ENCODE measurements around the gene CAMTA1.

The CAMTA1 gene

DNA sequence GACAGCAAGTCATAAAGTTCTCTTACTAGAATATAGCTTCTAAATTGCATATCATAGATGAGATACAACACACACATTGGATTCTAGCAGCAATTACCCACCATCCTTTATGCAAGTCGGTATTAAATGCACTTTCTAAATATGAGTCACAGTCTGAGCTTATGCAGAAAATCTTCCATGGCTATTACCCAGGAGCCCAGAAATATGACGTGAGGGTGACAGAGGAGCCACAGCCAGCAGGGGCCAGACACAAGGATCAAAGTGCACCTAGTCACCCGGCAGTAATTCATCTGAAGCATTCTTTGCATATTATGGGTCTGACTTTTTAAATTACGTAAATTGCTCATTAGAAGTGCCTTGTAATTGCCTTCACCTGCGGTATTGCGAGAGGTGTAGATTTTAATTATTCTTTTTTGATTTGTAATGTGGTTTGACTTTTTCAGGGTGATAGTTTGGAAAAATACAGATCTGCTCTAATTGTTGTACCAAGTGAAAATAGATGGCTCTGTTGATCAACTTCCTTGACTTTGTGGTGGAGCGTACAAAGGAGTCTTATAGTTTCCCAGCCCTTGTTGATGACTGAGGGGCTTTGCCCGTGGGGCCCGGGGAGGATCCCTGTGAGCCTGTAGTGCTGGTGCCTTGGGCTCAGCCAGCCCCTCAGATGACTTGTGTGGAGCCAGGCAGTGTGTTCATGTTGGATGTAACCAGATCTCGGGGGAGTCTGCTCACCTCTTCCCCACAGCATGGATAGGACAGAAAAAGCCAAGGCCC lies 515.8 kb downstream of the CAMTA1 start:
- DNase-seq, result no peak
- TF ChIP-seq GATA1 (IDR thresholded peaks at IDR 0.05; ENCODE audit: low read depth, low read length) (no peak), POLR2A (IDR thresholded peaks at IDR 0.05; ENCODE audit: low read length) (no peak)

DNA sequence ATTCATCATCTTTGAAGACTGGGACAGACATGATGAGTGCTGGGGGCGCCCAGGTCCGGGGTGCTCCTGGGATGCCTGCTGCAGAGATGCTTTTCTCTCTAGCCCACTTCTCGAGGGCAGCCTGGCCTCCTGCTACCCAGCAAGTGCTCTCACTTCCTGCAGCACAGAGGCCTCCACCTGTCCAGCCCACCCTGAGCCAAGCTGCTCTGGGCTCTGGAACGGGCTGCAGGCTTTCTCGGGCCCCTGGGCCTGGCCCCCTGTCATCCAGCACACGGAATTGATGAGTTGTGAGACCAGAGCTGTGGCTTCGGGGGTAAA lies 516.4 kb downstream of the CAMTA1 start:
- no peak for DNase-seq
- TF ChIP-seq POLR2A (IDR thresholded peaks at IDR 0.05; ENCODE audit: low read length) (no peak), GATA1 (IDR thresholded peaks at IDR 0.05; ENCODE audit: low read depth, low read length) (no peak)

DNA sequence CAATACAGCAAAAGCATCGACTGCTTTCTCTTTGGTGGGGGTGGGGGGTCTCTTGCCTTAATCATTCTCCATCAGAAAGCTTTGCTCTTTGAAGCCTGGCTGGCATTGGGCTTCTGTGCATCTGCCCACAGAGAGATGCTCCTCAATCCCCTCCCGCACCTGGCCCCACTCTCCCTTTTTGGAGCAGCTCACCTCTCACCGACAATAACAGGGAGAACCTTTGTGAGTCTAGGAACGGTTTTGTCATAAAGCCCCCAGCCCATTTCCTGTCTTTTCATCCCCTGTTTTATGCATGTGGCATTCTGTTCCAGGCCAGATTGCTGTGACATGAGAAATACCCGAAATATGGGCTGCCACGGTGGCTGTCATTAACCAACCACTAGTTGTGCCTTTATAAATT lies 516.9 kb downstream of the CAMTA1 start:
- no peak for DNase-seq
- TF ChIP-seq GATA1 (IDR thresholded peaks at IDR 0.05; ENCODE audit: low read depth, low read length), result no peak
- TF ChIP-seq POLR2A (IDR thresholded peaks at IDR 0.05; ENCODE audit: low read length), result no peak

- TF ChIP-seq POLR2A (IDR thresholded peaks at IDR 0.05; ENCODE audit: low read length), result no peak
- no peak for TF ChIP-seq GATA1 (IDR thresholded peaks at IDR 0.05; ENCODE audit: low read depth, low read length)
- no peak for DNase-seq
These were observed 517.6 kb downstream of the CAMTA1 start for GRCh38 chr1:7302873-7303272.

DNA sequence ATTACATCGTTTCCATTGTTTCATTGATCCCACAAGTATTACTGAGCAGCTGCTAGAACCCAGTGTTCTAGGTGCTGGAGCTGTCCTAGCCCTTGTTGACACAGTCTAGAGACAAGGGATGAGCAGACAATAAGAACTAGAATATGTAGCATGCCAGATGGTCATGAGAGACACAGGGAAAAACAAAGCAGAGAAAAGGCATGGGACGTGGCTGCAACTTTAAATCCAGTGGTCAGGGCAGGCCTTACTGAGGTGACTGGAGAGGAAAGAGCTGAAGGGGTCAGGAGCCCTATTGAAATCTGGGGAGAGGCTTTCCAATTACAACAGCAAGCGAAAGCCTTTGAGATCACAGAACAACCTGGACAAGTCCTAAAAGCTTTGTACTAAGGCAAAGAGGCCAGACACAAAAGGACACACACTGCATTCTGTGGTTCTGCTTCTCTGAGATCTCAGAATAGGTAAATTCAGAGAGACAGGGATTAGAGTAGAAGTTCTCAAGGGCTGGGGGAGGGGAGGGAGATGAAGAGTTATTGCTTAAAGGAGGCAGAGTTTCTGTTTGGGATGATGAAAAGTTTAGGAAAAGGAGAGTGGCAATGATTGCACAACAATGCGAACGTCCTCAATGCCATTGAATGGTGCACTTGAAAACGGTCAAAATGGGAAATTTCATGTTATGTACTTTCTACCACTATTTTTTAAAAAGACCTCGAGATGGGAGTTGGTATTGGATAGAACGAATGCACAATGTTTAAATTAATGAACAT lies 518.5 kb downstream of the CAMTA1 start:
- TF ChIP-seq GATA1 (IDR thresholded peaks at IDR 0.05; ENCODE audit: low read depth, low read length) (no peak), POLR2A (IDR thresholded peaks at IDR 0.05; ENCODE audit: low read length) (no peak)
- no peak for DNase-seq

GRCh38 chr1:7313081-7313546 lies 527.9 kb downstream of the CAMTA1 start:
- TF ChIP-seq GATA1 (IDR thresholded peaks at IDR 0.05; ENCODE audit: low read depth, low read length), result no peak
- TF ChIP-seq POLR2A (IDR thresholded peaks at IDR 0.05; ENCODE audit: low read length), result no peak
- DNase-seq, result no peak

- no peak for DNase-seq
- no peak for TF ChIP-seq POLR2A (IDR thresholded peaks at IDR 0.05; ENCODE audit: low read length)
- TF ChIP-seq GATA1 (IDR thresholded peaks at IDR 0.05; ENCODE audit: low read depth, low read length), result no peak
These were observed 528.6 kb downstream of the CAMTA1 start for GRCh38 chr1:7313826-7314225.

GRCh38 chr1:7315316-7315715 lies 530.1 kb downstream of the CAMTA1 start:
- DNase-seq, result no peak

DNA sequence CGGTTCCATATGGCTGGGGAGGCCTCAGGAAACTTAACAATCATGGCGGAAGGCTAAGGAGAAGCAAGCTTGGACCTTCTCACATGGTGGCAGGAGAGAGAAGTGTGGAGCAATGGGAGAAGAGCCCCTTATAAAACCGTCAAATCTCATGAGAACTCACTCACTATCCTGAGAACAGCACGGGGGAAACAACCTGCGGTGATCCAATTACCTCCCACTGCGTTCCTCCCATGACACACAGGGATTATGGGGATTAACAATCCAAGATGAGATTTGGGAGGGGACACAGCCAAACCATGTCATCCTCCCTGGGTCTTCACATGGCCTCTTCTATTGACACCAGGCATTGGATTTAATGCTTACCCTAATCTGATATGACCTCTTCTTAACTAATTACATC lies 530.7 kb downstream of the CAMTA1 start:
- DNase-seq, result no peak
- TF ChIP-seq GATA1 (IDR thresholded peaks at IDR 0.05; ENCODE audit: low read depth, low read length) (no peak), POLR2A (IDR thresholded peaks at IDR 0.05; ENCODE audit: low read length) (no peak)

More at GRCh38 chr1:7315316-7315715, 530.1 kb downstream of the CAMTA1 start:
- no peak for TF ChIP-seq GATA1 (IDR thresholded peaks at IDR 0.05; ENCODE audit: low read depth, low read length)
- TF ChIP-seq POLR2A (IDR thresholded peaks at IDR 0.05; ENCODE audit: low read length), result no peak

- no peak for TF ChIP-seq POLR2A (IDR thresholded peaks at IDR 0.05; ENCODE audit: low read length)
- no peak for TF ChIP-seq GATA1 (IDR thresholded peaks at IDR 0.05; ENCODE audit: low read depth, low read length)
- no peak for DNase-seq
These were observed 532.6 kb downstream of the CAMTA1 start for GRCh38 chr1:7317888-7318287.

DNA sequence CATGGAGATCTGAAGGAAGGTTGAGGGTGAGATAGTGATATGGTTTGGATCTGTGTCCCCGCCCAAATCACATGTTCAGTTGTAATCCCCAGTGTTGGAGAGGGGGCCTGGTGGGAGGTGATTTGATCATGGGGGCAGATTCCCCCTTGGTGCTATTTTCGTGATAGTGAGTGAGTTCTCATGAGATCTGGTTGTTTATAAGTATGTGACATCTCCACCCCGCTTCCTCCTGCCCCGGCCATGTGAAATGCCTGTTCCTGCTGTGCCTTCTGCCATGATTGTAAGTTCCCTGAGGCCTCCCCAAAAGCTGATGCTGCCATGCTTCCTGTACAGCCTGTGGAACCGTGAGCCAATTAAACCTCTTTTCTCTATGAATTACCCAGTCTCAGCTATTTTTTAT lies 533.9 kb downstream of the CAMTA1 start:
- TF ChIP-seq POLR2A (IDR thresholded peaks at IDR 0.05; ENCODE audit: low read length) (no peak), GATA1 (IDR thresholded peaks at IDR 0.05; ENCODE audit: low read depth, low read length) (no peak)
- no peak for DNase-seq

- DNase-seq, result no peak
- no peak for TF ChIP-seq POLR2A (IDR thresholded peaks at IDR 0.05; ENCODE audit: low read length)
- TF ChIP-seq GATA1 (IDR thresholded peaks at IDR 0.05; ENCODE audit: low read depth, low read length), result no peak
These were observed 535.4 kb downstream of the CAMTA1 start for GRCh38 chr1:7320661-7321060.

DNA sequence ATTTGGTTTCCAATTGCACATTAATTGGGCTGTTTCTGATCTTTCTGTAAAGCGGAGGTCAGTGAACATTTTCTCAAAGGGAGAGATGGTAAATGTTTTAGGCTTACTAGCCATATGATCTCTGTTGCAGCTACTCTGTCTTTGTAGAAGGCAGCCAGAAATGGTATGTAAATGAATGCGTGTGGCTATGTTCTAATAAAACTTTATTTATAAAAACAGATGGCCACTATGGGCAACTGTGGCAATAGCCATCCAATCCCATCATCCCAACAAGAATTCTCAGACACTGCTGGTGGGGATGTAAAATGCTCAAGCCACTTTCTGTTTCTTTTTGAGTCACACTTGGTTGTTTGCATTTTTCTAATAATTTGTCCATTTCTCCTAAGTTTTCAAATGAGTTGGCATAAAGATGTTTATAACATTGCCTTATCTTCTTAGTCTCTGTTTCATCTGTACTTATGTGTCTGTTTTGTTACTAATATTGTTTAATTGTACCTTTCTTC lies 537.1 kb downstream of the CAMTA1 start:
- TF ChIP-seq GATA1 (IDR thresholded peaks at IDR 0.05; ENCODE audit: low read depth, low read length) (no peak), POLR2A (IDR thresholded peaks at IDR 0.05; ENCODE audit: low read length) (no peak)
- DNase-seq, result no peak

DNA sequence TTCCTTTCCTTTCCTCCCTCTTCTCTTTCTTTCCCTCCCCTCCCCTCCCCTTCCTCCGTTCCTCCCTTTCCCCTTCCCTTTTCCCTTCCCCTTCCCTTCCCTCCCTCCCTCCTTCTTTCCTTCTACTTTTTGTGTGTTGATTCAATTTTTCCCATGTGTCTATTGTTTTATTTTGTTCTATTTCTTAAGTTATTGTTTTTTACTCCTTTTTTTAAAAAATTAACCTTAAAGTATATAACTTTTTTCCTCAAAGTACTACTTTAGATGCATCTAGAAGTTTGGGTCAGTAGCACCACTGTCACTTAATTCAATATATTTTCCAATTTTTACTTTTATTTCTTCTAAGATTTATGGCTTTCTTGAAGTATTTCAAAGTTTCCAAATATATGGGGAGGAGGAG lies 537.7 kb downstream of the CAMTA1 start:
- no peak for DNase-seq
- no peak for TF ChIP-seq POLR2A (IDR thresholded peaks at IDR 0.05; ENCODE audit: low read length)
- TF ChIP-seq GATA1 (IDR thresholded peaks at IDR 0.05; ENCODE audit: low read depth, low read length), result no peak

- no peak for DNase-seq
- TF ChIP-seq GATA1 (IDR thresholded peaks at IDR 0.05; ENCODE audit: low read depth, low read length), result no peak
- TF ChIP-seq POLR2A (IDR thresholded peaks at IDR 0.05; ENCODE audit: low read length), result no peak
These were observed 540.0 kb downstream of the CAMTA1 start for GRCh38 chr1:7325254-7325653.

All from erythroblast (primary cell).